ENCODE measurements around the gene KIF14.

DNA sequence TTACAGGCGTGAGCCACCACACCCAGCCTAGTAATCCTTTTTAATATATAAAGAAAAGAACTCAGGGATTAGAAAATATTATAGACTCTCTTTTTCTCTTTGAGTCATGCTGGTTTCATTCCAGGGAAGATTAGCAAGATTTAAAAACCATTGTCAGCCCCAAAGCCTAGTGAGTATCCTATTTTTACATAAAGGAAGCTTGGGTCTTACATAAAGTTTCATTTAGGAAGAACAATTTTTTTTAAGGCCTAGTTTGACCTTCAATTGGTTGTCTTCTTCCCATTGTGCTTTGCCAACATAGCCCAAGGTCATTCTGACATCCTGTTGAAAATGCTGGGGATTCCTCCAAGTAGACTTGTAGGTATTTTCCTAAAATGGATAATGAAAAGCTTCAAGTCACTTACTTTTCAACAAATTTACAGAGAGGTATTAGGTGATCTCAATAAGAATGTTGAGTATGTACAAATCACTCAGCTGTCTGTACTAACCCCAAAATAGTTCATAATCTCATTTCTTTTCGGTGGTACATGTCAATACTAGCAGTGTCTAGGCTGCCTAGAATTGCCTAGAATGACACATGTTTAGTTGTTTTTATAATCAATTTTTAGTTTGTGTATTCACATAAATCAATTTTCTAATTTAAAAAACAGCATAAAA lies 4.3 kb upstream of the KIF14 start:
- TF ChIP-seq TARDBP (IDR thresholded peaks at IDR 0.05), result no peak
- TF ChIP-seq SUZ12 (IDR thresholded peaks at IDR 0.05), result no peak
- TF ChIP-seq, protein P1, sequence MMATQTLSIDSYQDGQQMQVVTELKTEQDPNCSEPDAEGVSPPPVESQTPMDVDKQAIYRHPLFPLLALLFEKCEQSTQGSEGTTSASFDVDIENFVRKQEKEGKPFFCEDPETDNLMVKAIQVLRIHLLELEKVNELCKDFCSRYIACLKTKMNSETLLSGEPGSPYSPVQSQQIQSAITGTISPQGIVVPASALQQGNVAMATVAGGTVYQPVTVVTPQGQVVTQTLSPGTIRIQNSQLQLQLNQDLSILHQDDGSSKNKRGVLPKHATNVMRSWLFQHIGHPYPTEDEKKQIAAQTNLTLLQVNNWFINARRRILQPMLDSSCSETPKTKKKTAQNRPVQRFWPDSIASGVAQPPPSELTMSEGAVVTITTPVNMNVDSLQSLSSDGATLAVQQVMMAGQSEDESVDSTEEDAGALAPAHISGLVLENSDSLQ (IDR thresholded peaks at IDR 0.05), result no peak
- TF ChIP-seq FOXK2 (IDR thresholded peaks at IDR 0.05), result no peak
- TF ChIP-seq SP1 (IDR thresholded peaks at IDR 0.05), result no peak
- no peak for TF ChIP-seq ARNT (IDR thresholded peaks at IDR 0.05)
